Measurements from ENCODE around the gene FAAP20.

Gene FAAP20

GRCh38 chr1:2194319-2194897, at the start of gene FAAP20:
TSS of gene FAAP20 (minus strand) at chr1:2194772. CDS start at chr1:2194749, 23 bp downstream.
- peak; percentile 90 for DNase-seq (ENCODE audit: insufficient read length, low spot score)
- FAIRE-seq: no peak

- FAIRE-seq (no peak), DNase-seq (ENCODE audit: insufficient read length, low spot score) (no peak)
These were observed 48.5 kb upstream of the FAAP20 start for GRCh38 chr1:2242814-2243725.

- DNase-seq (ENCODE audit: insufficient read length, low spot score) (no peak), FAIRE-seq (no peak)
These were observed 47.2 kb upstream of the FAAP20 start for GRCh38 chr1:2241820-2242219.

GRCh38 chr1:2240270-2241156, 45.9 kb upstream of the FAAP20 start:
- FAIRE-seq: no peak
- no peak for DNase-seq (ENCODE audit: insufficient read length, low spot score)

GRCh38 chr1:2239384-2239985, 44.9 kb upstream of the FAAP20 start:
- no peak for FAIRE-seq
- no peak for DNase-seq (ENCODE audit: insufficient read length, low spot score)

GRCh38 chr1:2239013-2239370, 44.4 kb upstream of the FAAP20 start:
- FAIRE-seq: no peak
- no peak for DNase-seq (ENCODE audit: insufficient read length, low spot score)

- no peak for DNase-seq (ENCODE audit: insufficient read length, low spot score)
- FAIRE-seq: no peak
These were observed 43.9 kb upstream of the FAAP20 start for GRCh38 chr1:2238361-2239012.

GRCh38 chr1:2237773-2238172, 43.2 kb upstream of the FAAP20 start:
- no peak for FAIRE-seq

GRCh38 chr1:2236695-2237677, 42.4 kb upstream of the FAAP20 start:
- no peak for DNase-seq (ENCODE audit: insufficient read length, low spot score)
- no peak for FAIRE-seq

More at GRCh38 chr1:2237773-2238172, 43.2 kb upstream of the FAAP20 start:
- no peak for DNase-seq (ENCODE audit: insufficient read length, low spot score)

- DNase-seq (ENCODE audit: insufficient read length, low spot score) (no peak), FAIRE-seq (no peak)
These were observed 40.9 kb upstream of the FAAP20 start for GRCh38 chr1:2235300-2235998.

GRCh38 chr1:2234762-2235113, 40.2 kb upstream of the FAAP20 start:
- DNase-seq (ENCODE audit: insufficient read length, low spot score): no peak
- peak; percentile 70 for FAIRE-seq

- DNase-seq (ENCODE audit: insufficient read length, low spot score): peak; percentile 79
- no peak for FAIRE-seq
These were observed 39.6 kb upstream of the FAAP20 start for GRCh38 chr1:2233997-2234761.

GRCh38 chr1:2233468-2233867, 38.9 kb upstream of the FAAP20 start:
- FAIRE-seq (no peak), DNase-seq (ENCODE audit: insufficient read length, low spot score) (no peak)

GRCh38 chr1:2232916-2233438, 38.4 kb upstream of the FAAP20 start:
- DNase-seq (ENCODE audit: insufficient read length, low spot score) (no peak), FAIRE-seq (no peak)

- DNase-seq (ENCODE audit: insufficient read length, low spot score) (no peak), FAIRE-seq (no peak)
These were observed 37.8 kb upstream of the FAAP20 start for GRCh38 chr1:2232255-2232915.

GRCh38 chr1:2231532-2232254, 37.1 kb upstream of the FAAP20 start:
- FAIRE-seq: no peak
- DNase-seq (ENCODE audit: insufficient read length, low spot score): no peak
